Neuronal stem cell (in vitro differentiated cells): Measurements from ENCODE around the gene USP24.
"Not testable (repeated sequence)": the region's sequence is repeated elsewhere in the genome, so short reads cannot be mapped to it uniquely, and the experiment has no call there.

Experiments
- DNase-seq: peaks from one replicate; pipeline ENCODE4 v3.0.0-alpha.2; 2013; ENCODE audit warnings: low spot score
- H2AFZ ChIP-seq: one replicate; pipeline ENCODE4 v1.6.1; 2013; ENCODE audit warnings: mild to moderate bottlenecking, low read length, inconsistent platforms
- H2AK5ac ChIP-seq: 2 replicates; pipeline ENCODE4 v1.6.1; 2013; ENCODE audit warnings: low read depth, mild to moderate bottlenecking, inconsistent platforms, low read length, moderate library complexity, mixed read lengths
- H2BK120ac ChIP-seq: 2 replicates; pipeline ENCODE4 v1.6.1; 2013; ENCODE audit warnings: low read depth, mild to moderate bottlenecking, inconsistent platforms, low read length, moderate library complexity, mixed read lengths
- H2BK12ac ChIP-seq: one replicate; pipeline ENCODE4 v1.6.1; 2013; ENCODE audit warnings: low read length, inconsistent platforms
- H2BK15ac ChIP-seq: 2 replicates; pipeline ENCODE4 v1.6.1; 2013; ENCODE audit warnings: mild to moderate bottlenecking, low read length, inconsistent platforms, mixed read lengths
- H2BK5ac ChIP-seq: one replicate; pipeline ENCODE4 v1.6.1; 2013; ENCODE audit warnings: inconsistent platforms, mild to moderate bottlenecking, low read length, moderate library complexity
- H3K14ac ChIP-seq: one replicate; pipeline ENCODE4 v1.6.1; 2013; ENCODE audit warnings: low read length, inconsistent platforms
- H3K18ac ChIP-seq: 2 replicates; pipeline ENCODE4 v1.6.1; 2013; ENCODE audit warnings: low read length, inconsistent platforms
- H3K23ac ChIP-seq: 2 replicates; pipeline ENCODE4 v1.6.1; 2013; ENCODE audit warnings: low read depth, mild to moderate bottlenecking, mixed read lengths, low read length, inconsistent platforms; ENCODE audit not compliant: poor library complexity
- H3K27ac ChIP-seq: replicated peaks from 3 replicates; pipeline ENCODE4 v1.5.1; 2013; ENCODE audit warnings: low read length, inconsistent platforms
- H3K27me3 ChIP-seq, 3 experiments: 2 replicates each; pipeline ENCODE4 v1.6.1; 2013; ENCODE audit warnings: low read length in 3 of 3, mild to moderate bottlenecking in 2 of 3, inconsistent platforms in 1 of 3, low read depth in 1 of 3, mixed read lengths in 1 of 3, moderate library complexity in 1 of 3; ENCODE audit not compliant: control insufficient read depth in 3 of 3, insufficient read depth in 3 of 3
- H3K36me3 ChIP-seq, 2 donors: replicated peaks in 1 of 2; 2 replicates each; pipeline ENCODE4 v1.6.1; 2013; ENCODE audit warnings: low read length in 2 of 2; ENCODE audit not compliant: control insufficient read depth in 2 of 2, insufficient read depth in 2 of 2
- H3K4ac ChIP-seq: 2 replicates; pipeline ENCODE4 v1.6.1; 2013; ENCODE audit warnings: inconsistent platforms, mild to moderate bottlenecking, low read length, moderate library complexity
- H3K4me1 ChIP-seq, 2 donors: 1 replicate in 1 of 2; 2 replicates in 1 of 2; pipeline ENCODE4 v1.6.1; 2013; ENCODE audit warnings: low read length in 2 of 2, low read depth in 1 of 2; ENCODE audit not compliant: control insufficient read depth in 2 of 2, insufficient read depth in 1 of 2
- H3K4me2 ChIP-seq: one replicate; pipeline ENCODE4 v1.6.1; 2013; ENCODE audit warnings: mild to moderate bottlenecking, low read length, inconsistent platforms; ENCODE audit not compliant: insufficient read depth, poor library complexity, severe bottlenecking
- H3K4me3 ChIP-seq, 2 donors: 2 replicates each; pipeline ENCODE4 v1.5.1; 2013; ENCODE audit warnings: low read length in 2 of 2, mild to moderate bottlenecking in 2 of 2, inconsistent platforms in 1 of 2, moderate library complexity in 1 of 2
- H3K79me1 ChIP-seq: one replicate; pipeline ENCODE4 v1.6.1; 2013; ENCODE audit warnings: low read depth, mild to moderate bottlenecking, inconsistent platforms, low read length, moderate library complexity
- H3K9ac ChIP-seq: one replicate; pipeline ENCODE4 v1.6.1; 2013; ENCODE audit warnings: mild to moderate bottlenecking, low read depth, low read length, inconsistent platforms; ENCODE audit not compliant: poor library complexity
- H3K9me3 ChIP-seq, 2 donors: replicated peaks in 1 of 2; 2 replicates each; pipeline versions ENCODE3 to v1.6.1; 2013; ENCODE audit warnings: low read length in 2 of 2, mild to moderate bottlenecking in 2 of 2, inconsistent platforms in 1 of 2, low read depth in 1 of 2, mixed read lengths in 1 of 2, moderate library complexity in 1 of 2; ENCODE audit not compliant: control insufficient read depth in 2 of 2, insufficient read depth in 1 of 2
- H4K8ac ChIP-seq: one replicate; pipeline ENCODE4 v1.6.1; 2013; ENCODE audit warnings: low read depth, mild to moderate bottlenecking, inconsistent platforms, low read length, moderate library complexity
- H4K91ac ChIP-seq: one replicate; pipeline ENCODE4 v1.6.1; 2013; ENCODE audit warnings: low read length, low read depth, mild to moderate bottlenecking, inconsistent platforms; ENCODE audit not compliant: poor library complexity
- WGBS, 2 donors: extraction: QIAGEN DNeasy Blood & Tissue Kit; methylation state at CpG; one replicate each; pipeline ENCODE4 v1.1.7; 2013; ENCODE audit warnings: missing lambda C conversion rate in 2 of 2, mixed read lengths in 1 of 2; ENCODE audit not compliant: insufficient read length in 2 of 2, insufficient replicate concordance in 1 of 2; ENCODE audit errors: extremely low coverage in 2 of 2; 5-methylcytosine and 5-hydroxymethylcytosine counted together

The USP24 gene

DNA sequence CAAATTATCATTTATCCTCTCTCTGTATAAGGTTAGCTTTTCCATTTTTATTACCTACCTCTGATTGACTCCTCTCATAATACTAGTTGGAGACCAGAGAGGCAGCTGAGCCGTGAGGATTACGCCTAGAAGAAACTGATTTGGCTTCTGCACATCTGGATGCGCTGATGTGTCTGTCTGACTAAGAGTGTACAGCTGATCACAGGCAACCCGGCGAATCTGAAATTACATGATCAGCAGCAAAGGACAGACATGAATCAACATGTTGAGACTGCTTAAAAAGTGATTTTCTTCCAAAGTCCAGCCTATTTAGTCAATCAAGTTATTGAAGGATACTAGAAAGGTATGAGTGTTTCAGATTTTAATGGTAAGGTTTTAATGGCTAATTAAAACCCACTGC lies 94.6 kb downstream of the USP24 start:
- Histone ChIP-seq H3K27ac (no peak overlapping the region), H2BK12ac (no peak overlapping the region), H3K9ac (no peak overlapping the region), H3K23ac (no peak overlapping the region), H4K8ac (no peak overlapping the region), H3K4me1 (no peaks in the 10 kb centered on the region), H2BK15ac (no peak overlapping the region), H3K4me3 (no peak overlapping the region), H2BK120ac (no peak overlapping the region), H2AK5ac (no peak overlapping the region), H3K79me1 (no peaks in the 10 kb centered on the region), H3K14ac (no peak overlapping the region), H3K27me3 (no peaks in the 10 kb centered on the region), H2AFZ (no peak overlapping the region), H4K91ac (no peak overlapping the region), H3K18ac (no peak overlapping the region), H2BK5ac (no peak overlapping the region), H3K36me3 (peaks cover 23 to 97% of the 10 kb centered on the region in 2 donors), H3K4me2 (no peak overlapping the region), H3K9me3 (peaks cover 1 to 18% of the 10 kb centered on the region in 2 donors), H3K4ac (no peak overlapping the region)
- WGBS, 2 donors, result no CpG with 5 or more reads among the region's 5 CpGs
- no peak for DNase-seq

DNA sequence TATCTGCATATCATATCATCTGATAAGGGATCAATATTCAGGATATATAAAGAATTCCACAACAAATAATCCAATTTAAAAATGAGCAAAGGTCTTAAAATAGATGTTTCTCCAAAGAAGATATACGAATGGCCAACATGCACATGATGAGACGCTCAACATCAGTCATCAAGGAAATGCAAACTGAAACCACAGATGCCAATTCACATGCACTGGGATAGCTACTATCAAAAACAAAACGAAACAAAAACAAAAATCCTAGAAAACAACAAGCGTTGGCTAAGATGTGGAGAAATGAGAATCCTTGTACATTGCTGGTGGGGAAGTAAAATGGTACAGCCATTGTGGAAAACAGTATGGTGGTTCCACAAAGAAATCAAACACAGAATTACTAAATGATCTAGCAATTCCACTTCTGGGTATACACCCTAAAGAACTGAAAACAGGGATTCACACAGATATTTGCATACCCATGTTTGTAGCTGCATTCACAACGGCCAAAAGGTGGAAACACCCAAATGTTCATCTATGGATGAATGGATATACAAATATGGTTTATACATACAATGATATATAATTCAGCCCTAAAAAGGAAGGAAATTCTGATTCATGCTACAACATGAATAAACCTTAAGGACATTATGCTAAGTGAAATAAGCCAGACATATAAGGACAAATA lies 96.4 kb downstream of the USP24 start:
- Histone ChIP-seq H3K4ac (no peak overlapping the region), H3K4me2 (no peak overlapping the region), H3K27me3 (no peaks in the 10 kb centered on the region), H2AFZ (no peak overlapping the region), H3K23ac (no peak overlapping the region), H3K4me3 (no peak overlapping the region), H3K14ac (no peak overlapping the region), H2BK15ac (no peak overlapping the region), H3K4me1 (no peaks in the 10 kb centered on the region), H3K36me3 (peaks cover 18 to 94% of the 10 kb centered on the region in 2 donors), H2BK5ac (no peak overlapping the region), H3K79me1 (no peaks in the 10 kb centered on the region), H3K9me3 (peaks cover 1 to 27% of the 10 kb centered on the region in 2 donors), H3K9ac (no peak overlapping the region), H2AK5ac (no peak overlapping the region), H4K91ac (no peak overlapping the region), H3K27ac (no peak overlapping the region), H2BK12ac (no peak overlapping the region), H2BK120ac (no peak overlapping the region), H3K18ac (no peak overlapping the region), H4K8ac (no peak overlapping the region)
- DNase-seq, result no peak
- WGBS, 2 donors, result no CpG with 5 or more reads among the region's 5 CpGs

DNA sequence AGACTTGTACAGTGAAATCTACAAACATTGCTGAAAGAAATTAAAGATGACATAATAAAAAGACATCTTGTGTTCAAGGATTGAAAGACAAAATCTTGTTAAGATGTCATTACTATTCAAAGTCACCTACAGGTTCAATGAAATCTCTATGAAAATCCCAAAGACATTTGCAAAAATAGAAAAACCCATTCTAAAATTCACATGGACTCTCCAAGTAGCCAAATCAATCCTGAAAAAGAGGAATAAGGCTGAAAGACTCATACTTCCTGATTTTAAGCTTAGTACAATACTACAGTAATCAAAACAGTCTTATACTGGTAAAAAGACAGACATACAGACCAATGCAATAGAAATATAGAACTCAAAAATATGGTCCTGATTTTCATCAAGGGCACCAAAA lies 97.2 kb downstream of the USP24 start:
- Histone ChIP-seq H2AFZ (no peak overlapping the region), H3K23ac (no peak overlapping the region), H3K36me3 (peaks cover 17 to 93% of the 10 kb centered on the region in 2 donors), H3K9me3 (peaks cover 1 to 31% of the 10 kb centered on the region in 2 donors), H3K4ac (no peak overlapping the region), H2BK15ac (no peak overlapping the region), H3K27ac (no peak overlapping the region), H3K18ac (no peak overlapping the region), H2BK5ac (no peak overlapping the region), H4K91ac (no peak overlapping the region), H2BK120ac (no peak overlapping the region), H3K79me1 (no peaks in the 10 kb centered on the region), H2BK12ac (no peak overlapping the region), H4K8ac (no peak overlapping the region), H3K27me3 (no peaks in the 10 kb centered on the region), H3K4me3 (no peak overlapping the region), H3K14ac (no peak overlapping the region), H3K9ac (no peak overlapping the region), H3K4me2 (no peak overlapping the region), H2AK5ac (no peak overlapping the region), H3K4me1 (no peaks in the 10 kb centered on the region)
- no peak for DNase-seq

DNA sequence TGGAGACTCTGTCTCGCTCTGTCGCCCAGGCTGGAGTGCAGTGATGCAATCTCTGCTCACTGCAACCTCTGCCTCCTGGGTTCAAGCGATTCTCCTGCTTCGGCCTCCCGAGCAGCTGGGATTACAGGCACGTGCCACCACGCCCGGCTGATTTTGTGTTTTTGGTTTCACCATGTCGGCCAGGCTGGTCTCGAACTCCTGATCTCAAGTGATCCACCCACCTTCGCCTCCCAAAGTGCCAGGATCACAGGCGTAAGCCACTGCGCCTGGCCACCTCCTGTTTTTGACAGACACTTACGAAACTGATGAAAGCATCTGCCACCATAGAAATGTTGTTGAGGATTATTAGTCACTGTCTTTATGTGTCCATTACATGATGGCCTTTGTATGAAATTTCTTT lies 106.2 kb downstream of the USP24 start:
- H3K27me3 ChIP-seq, H3K9me3 ChIP-seq, H3K4ac ChIP-seq, H3K18ac ChIP-seq, H3K79me1 ChIP-seq, H3K4me1 ChIP-seq, H2BK15ac ChIP-seq, H3K27ac ChIP-seq, H2BK120ac ChIP-seq, H3K4me2 ChIP-seq, H2BK12ac ChIP-seq, DNase-seq, H4K8ac ChIP-seq, H3K9ac ChIP-seq, H2BK5ac ChIP-seq, H3K4me3 ChIP-seq, H4K91ac ChIP-seq, H2AFZ ChIP-seq, H2AK5ac ChIP-seq, H3K14ac ChIP-seq, H3K23ac ChIP-seq: not testable (repeated sequence)
- peaks cover 23 to 98% of the 10 kb centered on the region in 2 donors for H3K36me3 ChIP-seq
- no CpG with 5 or more reads among the region's 14 CpGs for WGBS, 2 donors
